ENCODE data around the gene PPP1CA.

PPP1CA gene

DNA sequence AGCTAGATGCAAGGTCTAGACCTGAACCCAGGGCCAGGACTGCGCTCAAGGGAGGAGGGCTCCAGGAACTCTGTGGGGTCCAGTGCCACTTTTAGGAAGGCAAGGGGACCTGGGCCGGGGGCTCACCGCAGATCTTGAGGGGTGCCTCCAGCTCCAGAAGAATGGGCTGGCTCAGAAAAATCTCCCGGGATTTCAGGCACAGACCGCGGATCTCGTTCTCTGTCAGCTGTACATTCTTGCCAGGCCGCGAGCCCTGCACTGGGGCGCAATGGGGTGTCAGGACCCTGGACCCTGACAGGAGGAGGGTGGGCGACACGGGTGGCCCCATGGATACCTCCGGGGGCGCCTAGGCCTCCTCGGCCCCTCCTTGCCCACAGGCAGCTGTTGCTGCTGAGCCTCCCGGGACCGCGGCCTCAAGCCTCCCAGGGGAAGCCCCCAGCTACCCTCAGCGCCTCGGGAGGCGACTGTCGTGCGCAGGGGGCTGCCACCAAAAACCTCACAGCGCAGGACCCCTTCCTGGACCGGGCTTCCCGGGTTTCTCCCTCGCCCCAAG is 640 bp downstream of the PPP1CA start:
- DNase-seq = no peak

GRCh38 chr11:67400251-67400941 is 1.3 kb downstream of the PPP1CA start:
- no peak for DNase-seq

DNA sequence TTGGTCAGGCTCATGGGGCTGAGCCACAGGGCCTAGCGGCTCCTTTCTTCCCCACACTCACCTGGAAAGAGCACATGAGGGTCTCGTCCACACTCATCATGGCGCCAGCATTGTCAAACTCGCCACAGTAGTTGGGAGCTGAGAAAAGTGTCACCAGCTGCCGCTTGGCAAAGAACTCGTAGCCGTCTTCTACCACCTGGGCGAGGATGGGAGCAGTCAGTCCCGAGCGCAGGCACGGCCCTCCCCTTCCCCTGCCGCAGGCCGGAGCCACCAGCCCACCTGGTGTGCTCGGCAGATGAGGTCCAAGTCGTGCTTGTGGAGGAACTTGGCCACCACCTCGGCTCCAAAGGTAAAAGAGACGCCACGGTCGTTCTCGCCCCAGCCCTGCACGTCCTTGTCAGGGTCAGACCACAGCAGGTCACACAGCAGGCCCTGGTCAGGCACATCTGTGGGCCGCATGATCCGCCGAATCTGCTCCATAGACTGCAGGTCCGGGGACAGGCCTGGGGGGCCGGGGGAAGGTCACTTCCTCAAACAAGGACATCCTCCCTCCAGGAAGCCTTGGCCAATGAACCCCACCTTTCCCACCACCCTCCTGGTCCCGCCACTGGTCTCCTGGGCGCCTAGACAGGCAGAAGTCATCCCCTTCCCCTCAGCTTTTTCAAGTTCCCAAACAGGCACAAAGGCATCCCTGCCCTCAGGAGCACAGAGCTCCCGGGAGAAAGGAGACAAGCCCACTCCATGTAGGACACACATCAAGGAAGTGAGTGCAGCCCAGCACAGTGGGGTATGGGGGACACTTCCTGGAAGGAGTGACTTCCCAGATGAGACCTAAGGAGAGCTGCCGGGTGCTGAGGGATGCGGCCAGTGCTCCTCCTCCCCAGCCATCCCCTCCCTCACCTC is 2.7 kb downstream of the PPP1CA start:
- no peak for DNase-seq

GRCh38 chr11:67397986-67398660 is 3.5 kb downstream of the PPP1CA start:
- DNase-seq = no peak

GRCh38 chr11:67397536-67397935 is 4.1 kb downstream of the PPP1CA start:
- DNase-seq = no peak

DNA sequence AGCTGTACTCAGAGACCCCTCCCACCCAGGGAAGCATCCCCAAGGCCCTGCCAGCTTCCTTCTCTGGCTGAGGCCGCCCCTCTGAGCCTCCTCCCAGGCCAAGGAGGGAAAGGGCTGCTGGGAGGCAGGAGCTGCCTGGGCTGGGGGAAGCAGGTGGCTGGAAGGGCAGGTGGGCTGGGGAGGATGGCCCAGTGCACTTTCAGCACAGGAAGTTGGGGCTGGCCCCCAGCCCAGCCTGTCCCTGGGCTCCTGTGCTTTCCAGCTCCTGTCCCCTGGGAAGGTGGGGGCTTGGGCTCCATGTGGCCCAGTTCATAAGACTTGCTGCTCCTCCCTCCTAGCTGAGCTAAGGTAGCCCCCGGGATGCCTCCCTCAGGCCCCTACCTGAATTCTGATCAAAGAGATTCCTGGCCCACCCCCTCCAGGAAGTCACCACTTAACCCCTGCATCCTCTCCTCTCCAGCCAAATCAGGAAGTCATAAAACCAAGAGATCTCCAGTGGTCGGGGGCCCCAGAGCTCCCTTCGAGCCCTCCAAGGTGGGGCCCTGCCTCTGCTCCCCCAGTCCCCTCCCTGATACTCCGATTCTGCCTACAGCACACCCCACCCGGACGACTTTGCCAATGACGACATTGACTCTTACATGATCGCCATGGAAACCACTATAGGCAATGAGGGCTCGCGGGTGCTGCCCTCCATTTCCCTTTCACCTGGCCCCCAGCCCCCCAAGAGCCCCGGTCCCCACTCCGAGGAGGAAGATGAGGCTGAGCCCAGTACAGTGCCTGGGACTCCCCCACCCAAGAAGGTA is 4.9 kb downstream of the PPP1CA start:
- no peak for DNase-seq

DNA sequence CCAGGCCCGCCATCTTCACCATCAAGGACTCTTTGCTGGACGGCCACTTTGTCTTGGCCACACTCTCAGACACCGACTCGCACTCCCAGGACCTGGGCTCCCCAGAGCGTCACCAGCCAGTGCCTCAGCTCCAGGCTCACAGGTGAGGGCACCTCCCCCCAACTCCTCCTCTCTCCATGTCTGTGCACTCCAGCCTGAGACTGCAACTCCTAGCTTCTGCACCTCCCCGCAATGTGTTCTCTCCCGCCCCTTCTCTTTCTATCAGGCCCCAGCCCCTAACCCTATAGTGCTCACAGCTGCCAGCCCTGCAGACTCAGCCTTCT is 5.4 kb downstream of the PPP1CA start:
- no peak for DNase-seq

DNA sequence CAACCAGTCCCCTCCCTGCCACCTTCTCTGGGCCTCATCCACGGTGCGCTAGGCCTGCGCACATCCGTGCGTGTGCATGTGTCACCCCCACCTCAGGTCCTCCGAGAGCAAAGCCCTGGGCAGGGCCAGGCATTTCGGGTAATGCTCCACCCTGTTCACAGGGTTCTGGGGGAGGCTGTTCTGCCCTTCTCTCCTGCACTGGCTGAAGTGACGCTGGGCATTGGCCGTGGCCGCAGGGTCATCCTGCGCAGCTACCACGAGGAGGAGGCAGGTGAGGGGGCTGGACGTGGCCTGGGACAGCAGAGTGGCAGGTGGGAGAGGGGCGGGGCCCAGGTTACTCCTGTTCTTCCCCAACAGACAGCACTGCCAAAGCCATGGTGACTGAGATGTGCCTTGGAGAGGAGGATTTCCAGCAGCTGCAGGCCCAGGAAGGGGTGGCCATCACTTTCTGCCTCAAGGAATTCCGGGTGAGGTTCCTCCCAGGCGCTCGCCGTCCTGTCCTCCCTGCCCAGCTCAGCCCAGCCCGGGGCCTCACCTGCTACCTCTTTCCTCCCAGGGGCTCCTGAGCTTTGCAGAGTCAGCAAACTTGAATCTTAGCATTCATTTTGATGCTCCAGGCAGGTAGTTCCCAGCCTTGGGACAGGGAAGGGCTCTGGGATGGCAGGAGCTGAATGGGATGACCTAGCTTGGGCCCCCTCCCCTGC is 6.0 kb downstream of the PPP1CA start:
- no peak for DNase-seq

- no peak for DNase-seq
These were observed 7.7 kb downstream of the PPP1CA start for GRCh38 chr11:67393990-67394389.

DNA sequence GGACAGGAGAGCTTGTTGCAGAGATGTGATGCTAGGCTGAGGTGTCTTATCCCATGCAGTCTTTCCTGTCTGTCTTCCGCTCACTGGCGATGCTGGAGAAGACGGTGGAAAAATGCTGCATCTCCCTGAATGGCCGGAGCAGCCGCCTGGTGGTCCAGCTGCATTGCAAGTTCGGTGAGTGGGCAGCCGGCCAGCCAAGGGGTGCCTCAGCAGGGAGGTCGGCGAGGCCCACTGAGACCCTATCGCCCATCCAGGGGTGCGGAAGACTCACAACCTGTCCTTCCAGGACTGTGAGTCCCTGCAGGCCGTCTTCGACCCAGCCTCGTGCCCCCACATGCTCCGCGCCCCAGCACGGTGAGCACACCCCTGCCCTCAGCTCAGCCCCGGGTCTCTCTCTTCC is 8.2 kb downstream of the PPP1CA start:
- no peak for DNase-seq

DNA sequence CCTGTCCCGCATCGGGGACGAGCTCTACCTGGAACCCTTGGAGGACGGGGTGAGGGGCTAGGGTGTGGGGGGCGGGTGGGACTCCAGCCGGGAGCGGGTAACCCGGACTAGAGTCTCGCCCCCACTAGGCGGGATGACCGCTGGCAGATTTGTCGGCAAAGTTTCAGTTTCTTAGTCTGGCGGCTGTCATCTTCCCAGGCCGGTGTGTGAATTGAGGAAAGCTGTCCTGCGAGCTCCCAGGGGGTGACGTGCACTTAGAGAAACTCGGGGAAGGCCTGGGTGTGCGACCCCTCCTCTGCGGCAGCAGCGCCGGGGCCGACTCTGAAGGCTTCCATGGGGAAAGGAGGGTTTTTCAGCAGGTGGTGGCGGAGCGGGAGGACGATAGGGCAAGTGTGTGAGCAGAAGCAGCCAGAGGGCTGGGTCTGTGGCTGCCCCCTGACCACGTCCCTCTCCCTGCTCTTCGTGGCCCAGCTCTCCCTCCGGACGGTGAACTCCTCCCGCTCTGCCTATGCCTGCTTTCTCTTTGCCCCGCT is 9.4 kb downstream of the PPP1CA start:
- DNase-seq = no peak

GRCh38 chr11:67391304-67392182 is 10.1 kb downstream of the PPP1CA start, which contains the start of gene RAD9A:
RAD9A (plus strand) TSS chr11:67391986; CDS start chr11:67392045, 59 bp downstream.
- peak; percentile 80 for DNase-seq

- no peak for DNase-seq
These were observed 10.7 kb downstream of the PPP1CA start for GRCh38 chr11:67390947-67391303.

GRCh38 chr11:67389477-67389876 is 12.2 kb downstream of the PPP1CA start:
- peak; percentile 27 for DNase-seq

GRCh38 chr11:67387518-67387917 is 14.1 kb downstream of the PPP1CA start:
- DNase-seq = no peak

DNA sequence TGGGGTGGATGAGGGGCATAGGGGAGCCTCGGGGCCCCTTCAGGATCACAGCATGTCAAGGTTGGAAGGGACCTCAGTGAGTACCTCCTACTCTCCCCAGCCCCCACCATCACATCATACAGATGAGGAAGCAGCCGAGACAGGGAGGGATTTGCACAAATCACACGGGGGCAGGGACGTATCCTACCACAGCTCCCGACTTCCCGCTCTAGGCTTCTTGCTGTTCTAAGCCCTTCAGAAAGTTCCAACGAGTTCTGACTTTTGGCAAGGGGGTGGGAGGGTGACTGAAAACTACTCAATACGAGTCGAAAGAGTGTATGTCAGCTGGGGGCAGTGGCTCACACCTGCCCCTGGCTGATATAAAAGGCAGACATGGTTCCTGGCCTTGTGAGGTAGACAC is 14.6 kb downstream of the PPP1CA start:
- DNase-seq = no peak

- no peak for DNase-seq
These were observed 16.7 kb downstream of the PPP1CA start for GRCh38 chr11:67384851-67385366.

DNA sequence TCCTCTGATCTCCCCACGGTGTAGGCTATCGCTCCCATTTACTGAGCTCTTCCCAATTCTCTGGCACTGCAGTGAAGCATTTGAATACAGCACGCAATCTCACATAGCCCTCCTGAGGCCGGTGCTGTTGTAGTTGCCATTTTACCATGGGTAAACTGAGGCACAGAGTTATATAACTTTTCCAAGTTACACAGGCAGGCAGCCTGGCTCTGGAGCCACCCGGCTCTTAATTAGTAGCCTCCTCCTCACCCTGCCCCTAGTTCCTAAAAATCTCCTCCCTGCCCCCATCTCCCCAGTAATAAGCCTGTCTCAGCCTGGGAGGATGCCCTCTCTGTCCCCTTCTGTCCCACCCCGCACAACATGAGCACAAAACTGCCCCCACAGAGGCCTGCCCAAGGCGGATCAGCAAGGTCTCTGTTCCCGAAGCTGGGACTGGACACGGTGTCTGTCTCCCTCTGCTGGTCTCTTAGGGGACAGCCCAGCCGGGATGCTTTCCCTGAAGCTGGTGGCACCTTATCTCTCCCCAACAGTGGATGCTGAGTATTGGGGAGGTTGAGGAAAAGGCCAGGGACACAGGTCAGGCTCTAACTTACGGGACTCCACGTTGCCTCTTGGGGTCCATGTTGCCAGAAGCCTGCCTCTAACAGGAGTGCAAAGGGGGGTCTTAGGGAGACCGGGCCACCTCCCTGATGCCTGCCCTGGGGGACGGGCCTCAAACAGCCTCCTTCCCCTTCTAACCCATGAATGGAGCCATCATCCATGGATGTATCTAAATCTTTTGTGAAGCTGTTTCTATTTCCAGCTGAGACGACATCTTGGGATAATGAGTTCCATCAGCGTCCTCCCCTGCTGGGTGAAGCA is 19.2 kb downstream of the PPP1CA start:
- DNase-seq = peak; percentile 46

GRCh38 chr11:67381244-67381972 is 20.2 kb downstream of the PPP1CA start:
- DNase-seq = no peak

Measured in SHP77 treated with DMSO at 0.1 percent for 48 hours (cell line).